GM12874 (cell line): ENCODE results near the gene MEX3C.

ENCODE experiments used
- TF ChIP-seq, protein P1 (sequence below): IDR thresholded peaks from 2 replicates; pipeline ENCODE4 v1.5.1; 2011; ENCODE audit warnings: low read depth, mild to moderate bottlenecking, control low read depth, low read length, moderate library complexity; ENCODE audit not compliant: insufficient read depth

The MEX3C gene

DNA sequence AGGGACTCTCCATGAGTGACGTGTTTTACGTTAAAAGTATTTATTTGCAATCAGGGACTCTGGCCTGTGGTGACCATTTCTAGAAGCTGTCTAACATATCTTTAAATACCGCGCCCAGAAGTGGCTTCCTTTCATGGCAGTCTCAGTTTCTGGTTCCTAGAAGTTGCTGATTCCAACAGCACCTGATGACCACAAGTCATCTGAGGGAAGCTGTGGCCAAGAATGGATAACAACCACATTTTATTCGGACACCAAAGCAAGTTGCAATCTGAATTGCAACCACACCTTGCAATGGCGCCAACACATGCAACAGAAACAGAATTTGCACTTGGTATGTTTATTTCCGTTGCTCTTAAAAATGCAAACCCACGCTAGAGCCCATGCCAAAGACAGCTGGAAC lies 33.1 kb downstream of the MEX3C start:
- TF ChIP-seq, protein P1, sequence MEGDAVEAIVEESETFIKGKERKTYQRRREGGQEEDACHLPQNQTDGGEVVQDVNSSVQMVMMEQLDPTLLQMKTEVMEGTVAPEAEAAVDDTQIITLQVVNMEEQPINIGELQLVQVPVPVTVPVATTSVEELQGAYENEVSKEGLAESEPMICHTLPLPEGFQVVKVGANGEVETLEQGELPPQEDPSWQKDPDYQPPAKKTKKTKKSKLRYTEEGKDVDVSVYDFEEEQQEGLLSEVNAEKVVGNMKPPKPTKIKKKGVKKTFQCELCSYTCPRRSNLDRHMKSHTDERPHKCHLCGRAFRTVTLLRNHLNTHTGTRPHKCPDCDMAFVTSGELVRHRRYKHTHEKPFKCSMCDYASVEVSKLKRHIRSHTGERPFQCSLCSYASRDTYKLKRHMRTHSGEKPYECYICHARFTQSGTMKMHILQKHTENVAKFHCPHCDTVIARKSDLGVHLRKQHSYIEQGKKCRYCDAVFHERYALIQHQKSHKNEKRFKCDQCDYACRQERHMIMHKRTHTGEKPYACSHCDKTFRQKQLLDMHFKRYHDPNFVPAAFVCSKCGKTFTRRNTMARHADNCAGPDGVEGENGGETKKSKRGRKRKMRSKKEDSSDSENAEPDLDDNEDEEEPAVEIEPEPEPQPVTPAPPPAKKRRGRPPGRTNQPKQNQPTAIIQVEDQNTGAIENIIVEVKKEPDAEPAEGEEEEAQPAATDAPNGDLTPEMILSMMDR: no peak

DNA sequence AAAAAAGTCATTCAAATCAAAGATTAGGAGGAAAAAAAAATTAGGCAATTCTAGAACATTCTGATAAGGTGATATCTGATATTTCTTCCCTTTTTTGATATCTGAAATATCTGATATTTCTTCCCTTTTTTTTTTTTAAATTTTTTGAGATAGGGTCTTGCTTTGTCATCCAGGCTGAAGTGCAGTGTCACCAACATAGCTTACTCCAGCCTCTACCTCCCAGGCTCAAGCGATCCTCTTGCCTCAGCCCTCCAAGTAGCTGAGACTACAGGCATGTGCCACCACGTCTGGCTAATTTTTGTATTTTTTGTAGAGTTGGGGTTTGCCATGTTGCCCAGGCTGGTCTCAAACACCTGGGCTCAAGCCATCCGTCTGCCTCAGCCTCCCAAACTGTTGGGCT lies 33.9 kb downstream of the MEX3C start:
- TF ChIP-seq, protein P1: no peak

DNA sequence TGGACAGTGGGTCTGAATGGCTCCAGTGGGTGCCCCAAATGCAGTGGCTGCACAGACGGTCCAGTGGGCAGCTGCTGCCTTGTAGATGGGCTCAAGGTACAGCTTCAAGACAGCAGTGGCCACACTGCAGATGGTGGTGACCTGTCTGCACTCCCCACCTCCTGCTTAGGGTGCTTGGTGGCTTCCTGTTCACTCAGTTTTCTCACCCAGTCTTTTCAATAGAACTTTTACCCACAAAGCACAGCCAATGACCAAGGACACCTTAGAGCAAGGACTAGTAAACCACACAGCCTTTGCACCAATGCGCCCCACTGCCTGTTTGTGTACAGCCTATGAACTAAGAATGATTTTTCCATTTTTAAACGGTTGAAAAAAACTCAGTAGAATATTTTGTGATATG lies 34.9 kb downstream of the MEX3C start:
- TF ChIP-seq, protein P1: no peak

DNA sequence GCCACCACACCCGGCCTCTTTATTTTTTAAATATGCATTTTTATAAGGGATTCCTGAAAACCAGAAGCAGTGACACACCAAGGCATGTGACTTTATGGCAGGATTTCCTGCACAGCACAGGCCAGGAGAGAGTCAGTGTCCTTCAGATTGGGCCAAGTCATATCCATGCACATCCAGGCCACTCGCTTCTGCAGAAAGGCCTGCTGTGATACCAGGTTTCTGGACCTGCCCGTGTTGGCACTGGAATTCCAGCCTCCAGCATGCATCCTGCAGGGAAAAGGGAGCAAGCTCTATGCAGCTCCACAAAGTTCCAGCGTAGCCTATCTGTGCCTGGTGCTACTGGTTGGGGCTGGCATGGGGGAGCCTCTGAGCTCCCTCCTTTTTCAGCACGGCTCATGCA lies 36.8 kb downstream of the MEX3C start:
- TF ChIP-seq, protein P1: no peak

DNA sequence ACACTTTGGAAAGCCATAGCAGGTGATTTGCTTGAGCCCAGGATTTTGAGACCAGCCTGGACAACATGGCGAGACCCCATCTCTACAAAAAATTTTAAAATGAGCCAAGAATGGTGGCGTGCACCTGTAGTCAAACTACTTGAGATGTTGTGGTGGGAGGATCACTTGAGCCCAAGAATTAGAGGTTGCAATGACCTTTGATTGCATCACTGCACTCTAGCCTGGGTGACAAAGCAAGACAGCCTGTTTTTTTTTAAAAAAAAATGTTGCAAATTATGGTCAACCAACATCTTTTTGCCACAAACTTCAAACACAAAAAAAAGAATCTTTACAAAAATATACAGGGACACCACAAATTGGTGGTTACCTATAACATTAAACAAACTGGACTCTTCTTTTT lies 40.3 kb downstream of the MEX3C start:
- TF ChIP-seq, protein P1: no peak

DNA sequence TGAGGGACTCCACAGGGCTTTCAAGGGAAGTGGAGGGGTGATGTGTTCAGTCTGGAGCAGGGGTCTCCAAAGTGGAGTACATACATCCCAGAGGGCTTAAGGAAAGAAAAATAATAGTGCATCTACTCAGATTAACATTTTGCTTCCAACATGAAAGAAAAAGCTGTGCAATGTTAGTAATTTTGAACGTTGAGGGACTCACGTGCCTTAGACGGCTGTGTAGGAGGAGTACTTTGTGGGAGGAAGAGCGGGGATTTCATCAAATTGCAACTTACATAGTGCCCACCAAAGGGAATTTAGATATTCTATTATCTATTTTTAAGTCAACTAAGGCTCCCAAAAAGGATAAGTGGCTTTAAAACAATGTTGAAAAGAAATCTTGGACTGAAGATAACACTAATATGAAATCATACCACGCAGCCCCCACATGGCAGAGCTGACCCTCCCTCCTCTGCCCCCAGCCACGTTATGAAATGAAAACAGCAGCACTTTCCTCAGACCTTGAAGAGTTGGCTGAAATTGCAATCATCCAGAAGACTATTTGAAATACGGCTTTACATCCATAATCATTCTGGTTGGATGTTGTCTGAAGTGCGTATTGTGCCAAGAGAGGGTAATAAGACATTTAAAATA lies 42.9 kb downstream of the MEX3C start:
- TF ChIP-seq, protein P1: no peak

DNA sequence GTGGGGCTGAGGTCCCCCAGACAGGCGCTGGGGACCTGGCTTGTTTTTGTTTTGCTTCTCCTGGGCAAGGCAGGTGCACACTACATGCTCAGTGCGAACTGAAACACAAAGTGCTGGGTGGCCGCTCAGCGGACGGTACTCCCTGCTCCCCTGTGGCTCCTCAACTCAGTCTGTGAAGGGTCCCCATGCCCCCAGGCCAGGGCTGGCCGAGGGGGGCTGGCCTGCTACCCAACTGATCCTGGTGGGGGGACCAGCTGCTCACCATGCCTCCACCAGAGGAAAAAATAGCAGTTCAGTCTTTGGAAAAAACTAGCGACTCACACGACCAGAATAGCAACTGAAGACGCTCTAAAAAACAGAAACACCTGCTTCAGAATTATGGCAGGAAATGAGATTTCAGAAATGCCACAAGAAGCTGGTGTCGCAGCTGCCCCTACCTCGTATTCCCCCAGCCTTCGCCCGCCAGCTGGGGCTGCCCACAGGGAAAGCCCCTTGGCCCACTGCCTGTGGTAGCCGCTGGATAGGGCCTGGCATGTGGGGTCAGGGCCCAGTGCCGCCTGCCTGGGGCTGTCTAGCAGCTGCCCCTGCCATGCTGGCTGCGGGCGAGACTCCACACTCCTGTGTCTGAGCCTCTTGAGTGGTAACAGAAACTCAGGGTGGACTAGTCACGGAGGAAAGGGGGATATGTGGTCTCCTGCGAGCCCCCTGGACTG lies 43.7 kb downstream of the MEX3C start:
- TF ChIP-seq, protein P1: no peak
